ENCODE measurements around the gene TMEM185B.
"Not testable (repeated sequence)": the region's sequence is repeated elsewhere in the genome, so short reads cannot be mapped to it uniquely, and the experiment has no call there.

The TMEM185B gene

DNA sequence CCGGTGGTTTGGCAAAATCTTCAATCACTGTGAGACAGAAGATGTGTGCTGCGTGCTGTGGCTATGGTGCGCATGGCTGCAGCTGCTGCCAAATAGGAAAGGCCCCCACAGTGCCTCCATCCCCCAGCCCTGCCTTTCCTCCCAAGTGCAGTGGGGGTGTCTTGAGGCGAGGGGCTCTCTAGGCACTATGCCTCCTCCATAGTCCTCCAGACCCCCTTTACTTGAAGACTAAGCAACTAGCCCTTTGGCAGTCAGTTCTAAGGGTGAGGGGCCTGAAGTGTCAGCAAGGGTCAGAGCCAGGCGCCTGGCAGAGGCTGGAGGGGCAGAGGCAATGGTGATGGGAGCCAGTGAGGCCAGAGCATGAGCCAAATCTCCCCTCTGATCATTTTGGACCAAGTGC is 13.6 kb upstream of the TMEM185B start:
- Histone ChIP-seq H3K36me3 (ENCODE audit: control insufficient read depth, insufficient read depth, low read length) (no peaks in the 10 kb centered on the region), H3K4me3 (ENCODE audit: low read length) (no peak overlapping the region), H3K4me1 (ENCODE audit: control insufficient read depth, insufficient read depth, low read length) (peaks cover 35% of the 10 kb centered on the region), H3K9ac (ENCODE audit: low read length) (no peak overlapping the region), H3K9me3 (ENCODE audit: control insufficient read depth, low read length) (no peaks in the 10 kb centered on the region), H3K27me3 (ENCODE audit: control insufficient read depth, insufficient read depth, low read length) (no peaks in the 10 kb centered on the region)

DNA sequence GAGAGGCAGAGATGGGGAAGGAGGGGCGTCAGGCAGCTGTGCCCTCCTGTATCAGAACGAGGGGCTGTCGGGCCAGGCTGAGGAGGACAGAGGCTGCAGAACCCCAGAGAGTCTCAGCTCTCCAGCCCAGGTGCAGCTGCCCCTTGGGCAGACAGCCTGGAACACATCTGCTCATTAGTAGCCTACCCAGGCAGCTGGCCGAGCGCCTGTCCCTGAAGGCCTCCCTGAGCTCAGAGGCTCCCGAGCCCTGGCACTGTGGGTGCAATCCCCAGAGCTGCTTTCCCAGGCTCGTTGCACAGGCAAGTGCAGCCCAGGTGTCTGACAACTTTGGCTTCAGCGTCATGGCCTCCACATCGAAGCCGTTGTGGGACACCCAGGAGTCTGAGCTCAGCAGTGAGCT is 13.1 kb upstream of the TMEM185B start:
- peaks cover 40% of the 10 kb centered on the region for H3K4me1 ChIP-seq (ENCODE audit: control insufficient read depth, insufficient read depth, low read length)
- H3K36me3 ChIP-seq (ENCODE audit: control insufficient read depth, insufficient read depth, low read length), result no peaks in the 10 kb centered on the region
- no peak overlapping the region for H3K4me3 ChIP-seq (ENCODE audit: low read length)
- H3K9ac ChIP-seq (ENCODE audit: low read length), result no peak overlapping the region
- no peaks in the 10 kb centered on the region for H3K9me3 ChIP-seq (ENCODE audit: control insufficient read depth, low read length)
- H3K27me3 ChIP-seq (ENCODE audit: control insufficient read depth, insufficient read depth, low read length), result no peaks in the 10 kb centered on the region

DNA sequence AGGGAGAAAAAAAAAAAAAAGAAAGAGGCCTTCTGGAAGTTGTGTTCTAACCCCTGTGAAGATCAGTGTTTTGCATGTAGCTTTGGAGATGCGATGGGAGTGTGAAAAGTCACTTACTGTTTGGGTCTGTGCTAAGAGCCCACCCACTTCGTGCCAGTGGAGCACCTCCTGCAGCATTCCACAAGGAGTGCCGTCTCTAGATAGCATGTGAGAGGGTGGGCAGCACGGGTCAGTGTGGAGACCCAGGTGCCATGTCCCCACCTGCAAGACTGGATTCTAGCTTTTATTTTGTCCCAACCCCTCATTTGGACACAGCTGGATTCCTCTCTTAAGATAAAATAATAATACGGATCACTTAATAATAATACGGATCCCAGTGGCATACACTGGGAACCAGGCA is 12.5 kb upstream of the TMEM185B start:
- H3K36me3 ChIP-seq (ENCODE audit: control insufficient read depth, insufficient read depth, low read length), result no peaks in the 10 kb centered on the region
- no peaks in the 10 kb centered on the region for H3K27me3 ChIP-seq (ENCODE audit: control insufficient read depth, insufficient read depth, low read length)
- no peak overlapping the region for H3K4me3 ChIP-seq (ENCODE audit: low read length)
- no peaks in the 10 kb centered on the region for H3K9me3 ChIP-seq (ENCODE audit: control insufficient read depth, low read length)
- peaks cover 46% of the 10 kb centered on the region for H3K4me1 ChIP-seq (ENCODE audit: control insufficient read depth, insufficient read depth, low read length)
- no peak overlapping the region for H3K9ac ChIP-seq (ENCODE audit: low read length)

DNA sequence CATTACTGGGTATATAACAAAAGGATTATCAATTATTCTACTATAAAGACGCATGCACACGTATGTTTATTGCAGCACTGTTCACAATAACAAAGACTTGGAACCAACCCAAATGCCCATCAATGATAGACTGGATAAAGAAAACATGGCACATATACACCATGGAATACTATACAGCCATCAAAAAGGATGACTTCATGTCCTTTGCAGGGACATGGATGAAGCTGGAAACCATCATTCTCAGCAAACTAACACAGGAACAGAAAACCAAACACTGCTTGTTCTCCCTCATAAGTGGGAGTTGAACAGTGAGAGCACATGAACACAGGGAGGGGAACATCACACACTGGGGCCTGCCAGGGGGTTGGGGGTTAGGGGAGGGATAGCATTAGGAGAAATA is 12.0 kb upstream of the TMEM185B start:
- not testable (repeated sequence) for H3K9me3 ChIP-seq (ENCODE audit: control insufficient read depth, low read length); H3K27me3 ChIP-seq (ENCODE audit: control insufficient read depth, insufficient read depth, low read length); H3K4me3 ChIP-seq (ENCODE audit: low read length); H3K9ac ChIP-seq (ENCODE audit: low read length); H3K36me3 ChIP-seq (ENCODE audit: control insufficient read depth, insufficient read depth, low read length)
- peaks cover 49% of the 10 kb centered on the region for H3K4me1 ChIP-seq (ENCODE audit: control insufficient read depth, insufficient read depth, low read length)

DNA sequence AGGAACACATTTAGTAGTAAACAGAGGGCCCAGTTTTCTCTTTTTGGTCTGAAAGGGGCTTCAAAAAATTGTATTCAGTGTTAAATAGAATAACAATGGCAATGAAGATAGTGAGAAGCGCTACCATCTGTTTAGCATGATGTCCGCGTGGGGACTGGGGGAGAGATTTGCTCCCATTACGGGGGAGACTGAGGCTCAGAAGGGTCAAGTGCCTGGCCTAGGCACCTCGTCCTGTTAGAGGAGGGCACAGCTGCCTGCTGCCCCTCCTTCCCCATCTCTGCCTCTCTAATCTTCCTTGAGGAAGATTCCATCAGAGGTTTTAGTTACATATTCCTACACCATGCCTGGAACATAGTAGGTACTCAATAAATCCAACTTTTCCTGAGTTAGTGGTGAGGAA is 10.1 kb upstream of the TMEM185B start:
- no peaks in the 10 kb centered on the region for H3K27me3 ChIP-seq (ENCODE audit: control insufficient read depth, insufficient read depth, low read length)
- H3K9me3 ChIP-seq (ENCODE audit: control insufficient read depth, low read length), result no peaks in the 10 kb centered on the region
- peaks cover 37% of the 10 kb centered on the region for H3K4me1 ChIP-seq (ENCODE audit: control insufficient read depth, insufficient read depth, low read length)
- no peaks in the 10 kb centered on the region for H3K36me3 ChIP-seq (ENCODE audit: control insufficient read depth, insufficient read depth, low read length)
- H3K9ac ChIP-seq (ENCODE audit: low read length), result no peak overlapping the region
- no peak overlapping the region for H3K4me3 ChIP-seq (ENCODE audit: low read length)

DNA sequence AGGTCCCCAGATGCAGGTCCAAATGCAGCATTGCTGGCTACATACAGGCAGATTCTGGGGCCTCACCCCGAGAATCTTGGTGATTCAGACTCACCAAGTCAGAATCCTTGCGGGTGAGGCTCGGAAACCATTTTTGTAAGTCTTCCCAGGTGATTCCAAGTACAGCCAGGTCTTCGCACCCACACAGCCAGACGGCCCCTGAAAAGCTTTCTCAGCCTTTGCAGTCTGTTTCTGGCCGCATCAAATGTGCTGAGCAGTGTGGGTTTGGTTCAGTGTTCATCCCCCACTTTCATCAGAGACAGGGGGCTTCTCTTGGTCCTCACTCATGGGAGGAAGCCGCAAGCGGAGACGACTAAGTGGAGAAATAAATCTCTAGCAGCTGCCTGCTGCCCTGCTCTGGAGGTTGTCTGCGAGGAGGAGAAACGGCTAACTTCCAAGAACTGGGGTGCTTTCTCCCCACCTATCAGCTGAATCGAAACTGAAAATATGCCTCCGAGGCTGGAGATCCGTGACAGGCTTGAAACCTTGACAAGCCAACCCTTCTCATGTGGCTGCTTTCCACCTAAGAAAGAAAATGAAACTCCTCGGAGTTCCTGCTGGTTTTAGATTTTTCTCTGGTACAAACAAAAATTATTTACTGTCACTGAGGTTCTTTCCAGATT is 8.9 kb upstream of the TMEM185B start:
- H3K9ac ChIP-seq (ENCODE audit: low read length), result peak overlapping the region; percentile 66
- H3K4me3 ChIP-seq (ENCODE audit: low read length), result peak overlapping the region; percentile 25
- H3K36me3 ChIP-seq (ENCODE audit: control insufficient read depth, insufficient read depth, low read length), result no peaks in the 10 kb centered on the region
- peaks cover 25% of the 10 kb centered on the region for H3K4me1 ChIP-seq (ENCODE audit: control insufficient read depth, insufficient read depth, low read length)
- no peaks in the 10 kb centered on the region for H3K9me3 ChIP-seq (ENCODE audit: control insufficient read depth, low read length)
- H3K27me3 ChIP-seq (ENCODE audit: control insufficient read depth, insufficient read depth, low read length), result no peaks in the 10 kb centered on the region

DNA sequence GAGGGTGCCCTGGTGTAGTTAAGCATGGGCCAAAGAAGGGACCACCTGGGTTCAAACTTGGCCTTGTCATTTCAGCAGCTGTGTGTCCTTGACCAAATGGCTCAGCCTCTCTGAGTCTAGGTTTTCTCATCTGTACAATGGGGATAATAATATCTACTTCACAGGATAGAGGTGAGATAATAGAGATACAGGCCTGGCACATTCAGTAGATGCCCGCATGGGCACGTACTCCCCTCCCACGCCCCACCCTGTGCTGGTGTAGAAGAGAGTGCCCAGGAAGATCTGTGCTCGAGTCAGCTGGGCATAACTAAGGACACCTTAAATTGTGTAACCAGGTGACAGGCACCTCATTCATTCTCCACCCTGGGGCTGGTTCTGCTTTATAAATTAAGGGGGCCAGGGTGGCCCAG is 8.4 kb upstream of the TMEM185B start:
- Histone ChIP-seq H3K9me3 (ENCODE audit: control insufficient read depth, low read length) (no peaks in the 10 kb centered on the region), H3K4me1 (ENCODE audit: control insufficient read depth, insufficient read depth, low read length) (peaks cover 24% of the 10 kb centered on the region), H3K4me3 (ENCODE audit: low read length) (no peak overlapping the region), H3K9ac (ENCODE audit: low read length) (peak overlapping the region; percentile 66), H3K27me3 (ENCODE audit: control insufficient read depth, insufficient read depth, low read length) (no peaks in the 10 kb centered on the region), H3K36me3 (ENCODE audit: control insufficient read depth, insufficient read depth, low read length) (no peaks in the 10 kb centered on the region)

DNA sequence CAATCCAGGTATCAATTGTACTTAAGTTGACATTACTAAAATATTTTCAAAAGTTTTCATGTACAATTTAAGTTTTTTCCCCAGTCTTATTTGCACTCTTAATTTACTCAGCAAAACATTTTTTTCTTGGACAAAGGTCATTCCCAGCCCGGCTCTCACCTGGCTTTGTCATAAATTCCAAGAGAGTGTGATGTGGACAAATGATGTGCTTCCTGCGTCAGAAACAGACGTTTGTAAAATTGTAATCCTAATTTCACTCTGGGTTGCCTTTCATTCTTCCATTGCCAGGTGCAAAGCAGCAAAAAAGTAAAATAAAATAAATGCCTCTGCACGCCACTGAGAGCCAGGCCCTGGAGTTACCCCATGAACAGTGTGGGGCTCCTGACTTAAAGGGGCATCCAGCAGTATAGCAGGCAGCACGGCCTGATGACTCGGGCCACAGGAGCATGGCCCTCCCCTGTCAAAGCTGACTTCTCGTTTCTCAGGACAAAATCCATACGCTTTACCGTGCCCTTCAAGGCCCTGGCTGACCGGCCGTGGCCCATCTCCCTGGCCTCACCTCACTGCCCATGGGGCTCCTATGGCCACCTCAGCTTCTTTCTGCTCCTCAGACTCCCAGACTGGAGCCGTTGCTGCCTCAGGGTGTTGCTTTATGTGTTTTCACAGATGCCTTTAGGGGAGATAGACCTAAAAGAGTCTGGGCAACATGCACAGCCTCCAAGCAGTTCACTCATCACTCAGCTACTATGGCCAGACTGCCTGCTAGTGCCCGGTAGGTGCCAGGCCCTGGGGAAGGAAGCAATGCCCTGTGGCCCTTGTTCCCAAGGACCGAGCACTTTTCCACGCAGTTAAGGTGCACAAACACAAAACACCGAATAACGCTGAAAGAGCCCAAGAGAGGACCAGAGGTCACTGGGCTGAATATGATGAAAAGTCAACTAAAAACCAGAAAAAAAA is 7.6 kb upstream of the TMEM185B start:
- no peaks in the 10 kb centered on the region for H3K9me3 ChIP-seq (ENCODE audit: control insufficient read depth, low read length)
- no peaks in the 10 kb centered on the region for H3K36me3 ChIP-seq (ENCODE audit: control insufficient read depth, insufficient read depth, low read length)
- no peaks in the 10 kb centered on the region for H3K27me3 ChIP-seq (ENCODE audit: control insufficient read depth, insufficient read depth, low read length)
- no peak overlapping the region for H3K4me3 ChIP-seq (ENCODE audit: low read length)
- peaks cover 24% of the 10 kb centered on the region for H3K4me1 ChIP-seq (ENCODE audit: control insufficient read depth, insufficient read depth, low read length)
- H3K9ac ChIP-seq (ENCODE audit: low read length), result no peak overlapping the region

DNA sequence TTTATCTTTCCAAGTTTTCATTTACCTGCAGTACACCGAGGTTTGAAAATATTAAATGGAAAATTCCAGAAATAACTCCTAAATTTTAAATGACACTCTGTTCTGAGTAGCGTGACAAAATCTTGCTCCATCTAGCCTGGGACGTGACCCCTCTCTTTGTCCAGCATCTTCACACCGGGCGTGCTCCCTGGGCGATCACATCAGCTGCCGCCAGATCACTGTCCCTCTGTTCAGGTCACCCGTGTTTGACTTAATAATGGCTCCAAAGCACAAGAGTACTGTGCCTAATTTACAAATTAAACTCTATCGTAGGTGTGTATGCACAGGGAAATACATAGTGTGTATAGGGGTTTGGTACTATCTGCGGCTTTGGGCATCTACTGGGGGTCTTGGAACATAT is 6.1 kb upstream of the TMEM185B start:
- H3K27me3 ChIP-seq (ENCODE audit: control insufficient read depth, insufficient read depth, low read length), result no peaks in the 10 kb centered on the region
- no peak overlapping the region for H3K9ac ChIP-seq (ENCODE audit: low read length)
- H3K36me3 ChIP-seq (ENCODE audit: control insufficient read depth, insufficient read depth, low read length), result no peaks in the 10 kb centered on the region
- no peak overlapping the region for H3K4me3 ChIP-seq (ENCODE audit: low read length)
- no peaks in the 10 kb centered on the region for H3K9me3 ChIP-seq (ENCODE audit: control insufficient read depth, low read length)
- peaks cover 24% of the 10 kb centered on the region for H3K4me1 ChIP-seq (ENCODE audit: control insufficient read depth, insufficient read depth, low read length)

DNA sequence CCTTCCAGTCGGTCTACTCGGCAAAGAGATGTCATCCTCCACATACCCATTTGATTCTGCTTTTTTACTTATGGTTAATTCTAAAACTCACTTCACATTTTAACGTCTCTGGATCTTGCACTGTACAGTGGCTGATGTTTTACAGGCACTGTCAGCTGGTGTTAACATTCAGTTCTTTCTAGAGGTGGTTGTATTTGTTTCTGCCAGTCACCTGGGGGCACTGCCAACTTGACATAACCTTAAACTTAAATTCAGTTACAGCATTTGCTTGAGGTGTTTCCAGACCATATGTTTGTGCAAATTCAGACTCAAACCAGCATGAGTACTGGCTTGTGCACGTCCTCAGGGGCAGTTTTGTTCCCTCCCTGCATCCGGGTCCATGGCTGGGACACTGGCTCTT is 5.3 kb upstream of the TMEM185B start:
- Histone ChIP-seq H3K9ac (ENCODE audit: low read length) (no peak overlapping the region), H3K27me3 (ENCODE audit: control insufficient read depth, insufficient read depth, low read length) (peaks cover 5% of the 10 kb centered on the region), H3K4me3 (ENCODE audit: low read length) (no peak overlapping the region), H3K36me3 (ENCODE audit: control insufficient read depth, insufficient read depth, low read length) (no peaks in the 10 kb centered on the region), H3K4me1 (ENCODE audit: control insufficient read depth, insufficient read depth, low read length) (peaks cover 31% of the 10 kb centered on the region), H3K9me3 (ENCODE audit: control insufficient read depth, low read length) (no peaks in the 10 kb centered on the region)

DNA sequence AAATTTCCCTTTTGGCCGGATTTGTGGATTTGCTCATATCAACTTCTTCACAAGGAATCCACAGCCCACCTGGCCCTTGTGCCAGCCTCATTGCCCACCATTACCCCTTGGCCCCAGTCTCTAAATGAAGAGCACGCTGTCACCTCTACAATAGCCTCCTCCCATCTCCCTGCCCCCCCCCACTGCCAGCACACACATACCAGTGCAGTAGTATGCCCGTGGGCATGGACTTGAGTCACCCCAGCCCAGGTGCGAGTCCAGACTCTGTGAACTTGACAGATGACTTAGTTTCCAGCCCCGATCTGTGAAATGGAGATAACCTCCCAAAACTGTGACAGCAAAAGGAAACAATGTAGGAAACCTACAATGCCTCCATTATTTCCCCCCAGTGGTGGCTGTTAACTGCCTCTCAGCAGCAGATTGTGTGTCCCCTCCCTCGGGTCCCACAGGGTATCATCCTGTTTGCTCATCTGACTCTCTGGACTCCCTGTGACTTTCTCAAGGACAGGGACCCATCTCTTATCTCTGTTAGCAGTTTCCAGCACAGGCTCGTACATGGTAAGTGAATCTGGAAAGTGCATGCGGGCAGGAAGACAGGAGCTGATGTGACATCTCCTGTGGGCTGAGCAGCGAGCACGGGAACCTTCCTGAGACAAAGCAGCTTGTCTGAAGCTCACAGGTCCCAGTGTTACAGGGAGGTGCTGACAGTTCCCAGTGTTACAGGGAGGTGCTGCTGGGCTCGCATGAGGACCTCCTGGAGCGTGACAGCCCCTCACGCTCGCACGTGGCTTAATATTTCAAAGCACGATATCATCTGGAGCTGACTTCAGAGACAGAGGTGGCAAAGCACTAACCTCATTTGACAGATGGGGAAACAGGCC is 4.2 kb upstream of the TMEM185B start:
- no peaks in the 10 kb centered on the region for H3K36me3 ChIP-seq (ENCODE audit: control insufficient read depth, insufficient read depth, low read length)
- H3K4me1 ChIP-seq (ENCODE audit: control insufficient read depth, insufficient read depth, low read length), result peaks cover 37% of the 10 kb centered on the region
- H3K4me3 ChIP-seq (ENCODE audit: low read length), result no peak overlapping the region
- H3K9me3 ChIP-seq (ENCODE audit: control insufficient read depth, low read length), result no peaks in the 10 kb centered on the region
- peaks cover 5% of the 10 kb centered on the region for H3K27me3 ChIP-seq (ENCODE audit: control insufficient read depth, insufficient read depth, low read length)
- H3K9ac ChIP-seq (ENCODE audit: low read length), result no peak overlapping the region

DNA sequence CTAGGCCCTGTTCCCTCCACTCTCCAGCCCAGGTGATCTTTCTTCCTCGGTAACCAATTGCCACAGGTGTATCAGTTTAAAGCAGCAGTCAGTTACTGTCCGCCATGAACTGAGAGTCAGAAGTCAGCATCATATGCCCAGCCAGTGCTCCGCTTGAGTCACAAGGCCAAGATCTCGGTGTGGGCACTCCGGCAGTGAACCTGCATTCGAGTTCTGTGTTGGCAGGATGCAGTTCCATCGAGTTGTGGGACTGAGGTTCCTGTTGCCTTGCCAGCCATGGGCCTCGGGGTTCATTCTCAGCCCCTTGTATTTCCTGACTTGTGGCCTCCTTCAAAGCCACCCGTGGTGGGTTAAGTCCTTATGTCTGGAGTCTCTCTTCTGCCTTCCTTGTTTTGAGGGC is 3.1 kb upstream of the TMEM185B start:
- H3K27me3 ChIP-seq (ENCODE audit: control insufficient read depth, insufficient read depth, low read length), result peaks cover 5% of the 10 kb centered on the region
- no peak overlapping the region for H3K4me3 ChIP-seq (ENCODE audit: low read length)
- H3K9me3 ChIP-seq (ENCODE audit: control insufficient read depth, low read length), result no peaks in the 10 kb centered on the region
- no peaks in the 10 kb centered on the region for H3K36me3 ChIP-seq (ENCODE audit: control insufficient read depth, insufficient read depth, low read length)
- H3K4me1 ChIP-seq (ENCODE audit: control insufficient read depth, insufficient read depth, low read length), result peaks cover 34% of the 10 kb centered on the region
- no peak overlapping the region for H3K9ac ChIP-seq (ENCODE audit: low read length)
